ENCODE data around the gene PLBD1.

Gene PLBD1

DNA sequence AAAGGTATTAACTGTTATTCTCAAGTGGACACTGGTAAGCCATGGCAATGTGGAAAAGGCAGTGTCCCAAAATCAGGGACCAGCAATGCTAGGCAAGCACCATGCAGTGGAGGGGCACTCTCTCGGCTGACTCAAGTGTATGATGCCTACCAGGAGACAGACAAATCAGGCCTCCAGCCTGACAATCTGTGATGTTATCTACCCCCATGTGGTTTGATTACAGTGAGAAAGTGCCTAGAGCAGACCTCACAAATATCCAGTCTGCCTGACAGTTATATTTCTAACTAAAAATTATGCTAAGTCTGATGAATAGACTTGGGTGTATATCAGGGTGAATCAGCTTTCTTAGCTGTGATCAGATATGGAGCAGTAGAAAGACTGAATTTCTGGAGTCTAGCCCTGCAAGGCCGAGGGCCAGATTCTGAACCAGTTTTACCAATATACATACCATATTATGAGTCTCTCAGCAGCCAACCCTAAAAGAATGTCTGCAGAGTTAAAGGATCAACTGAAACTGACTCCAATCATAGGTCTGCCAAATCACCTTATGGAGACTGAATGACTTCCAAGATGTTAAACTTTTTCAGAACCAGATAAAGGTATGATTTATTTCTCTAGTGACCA, 3.2 kb downstream of the PLBD1 start:
- no peaks in the 10 kb centered on the region for H3K36me3 ChIP-seq (ENCODE audit: low read length)
- H4K20me1 ChIP-seq (ENCODE audit: low read depth, low read length): no peaks in the 10 kb centered on the region
- H3K4me3 ChIP-seq (ENCODE audit: insufficient read depth, low read length, poor library complexity, severe bottlenecking): no peak overlapping the region
- H3K27me3 ChIP-seq (ENCODE audit: low read length): no peaks in the 10 kb centered on the region
- TF ChIP-seq, protein P1, sequence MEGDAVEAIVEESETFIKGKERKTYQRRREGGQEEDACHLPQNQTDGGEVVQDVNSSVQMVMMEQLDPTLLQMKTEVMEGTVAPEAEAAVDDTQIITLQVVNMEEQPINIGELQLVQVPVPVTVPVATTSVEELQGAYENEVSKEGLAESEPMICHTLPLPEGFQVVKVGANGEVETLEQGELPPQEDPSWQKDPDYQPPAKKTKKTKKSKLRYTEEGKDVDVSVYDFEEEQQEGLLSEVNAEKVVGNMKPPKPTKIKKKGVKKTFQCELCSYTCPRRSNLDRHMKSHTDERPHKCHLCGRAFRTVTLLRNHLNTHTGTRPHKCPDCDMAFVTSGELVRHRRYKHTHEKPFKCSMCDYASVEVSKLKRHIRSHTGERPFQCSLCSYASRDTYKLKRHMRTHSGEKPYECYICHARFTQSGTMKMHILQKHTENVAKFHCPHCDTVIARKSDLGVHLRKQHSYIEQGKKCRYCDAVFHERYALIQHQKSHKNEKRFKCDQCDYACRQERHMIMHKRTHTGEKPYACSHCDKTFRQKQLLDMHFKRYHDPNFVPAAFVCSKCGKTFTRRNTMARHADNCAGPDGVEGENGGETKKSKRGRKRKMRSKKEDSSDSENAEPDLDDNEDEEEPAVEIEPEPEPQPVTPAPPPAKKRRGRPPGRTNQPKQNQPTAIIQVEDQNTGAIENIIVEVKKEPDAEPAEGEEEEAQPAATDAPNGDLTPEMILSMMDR (IDR thresholded peaks at IDR 0.05; ENCODE audit: insufficient read depth, low read length, poor library complexity, severe bottlenecking): no peak
- no peak for TF ChIP-seq EZH2phosphoT487 (conservative IDR thresholded peaks at IDR 0.05; ENCODE audit: low read length)
- H3K27ac ChIP-seq (ENCODE audit: low read depth, low read length): no peak overlapping the region
- H3K79me2 ChIP-seq (ENCODE audit: insufficient read depth, low read length): no peaks in the 10 kb centered on the region
- H3K9me3 ChIP-seq (ENCODE audit: insufficient read depth, low read length): no peaks in the 10 kb centered on the region
- H3K4me2 ChIP-seq (ENCODE audit: low read depth, low read length, poor library complexity, severe bottlenecking): no peak overlapping the region
- no peaks in the 10 kb centered on the region for H3F3A ChIP-seq (ENCODE audit: insufficient read depth)
- H3K9me2 ChIP-seq (replicated peaks; ENCODE audit: insufficient read depth, low read length): no peaks in the 10 kb centered on the region
- H3K9ac ChIP-seq (ENCODE audit: low read length): no peak overlapping the region
- no peak overlapping the region for H2AFZ ChIP-seq (ENCODE audit: low read depth, low read length, severe bottlenecking)

DNA sequence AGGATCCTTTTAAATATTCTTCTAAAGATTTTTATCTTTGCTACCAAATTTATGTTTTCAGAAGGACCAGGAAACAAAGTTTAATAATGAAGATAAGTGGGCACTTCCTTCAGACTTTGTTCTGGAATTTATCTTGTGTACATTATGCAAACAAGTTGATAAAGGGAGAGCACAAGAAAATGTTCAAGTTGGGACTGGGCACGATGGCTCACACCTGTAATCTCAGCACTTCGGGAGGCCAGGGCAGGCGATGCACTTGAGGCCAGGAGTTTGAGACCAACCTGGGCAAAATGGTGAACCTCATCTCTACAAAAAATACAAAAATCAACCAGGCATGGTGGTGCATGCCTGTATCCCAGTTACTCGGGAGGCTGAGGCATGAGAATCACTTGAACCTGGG, 4.6 kb downstream of the PLBD1 start:
- Histone ChIP-seq H3K79me2 (ENCODE audit: insufficient read depth, low read length) (no peaks in the 10 kb centered on the region), H3K9ac (ENCODE audit: low read length) (no peak overlapping the region), H3K36me3 (ENCODE audit: low read length) (no peaks in the 10 kb centered on the region), H3K27ac (ENCODE audit: low read depth, low read length) (no peak overlapping the region), H2AFZ (ENCODE audit: low read depth, low read length, severe bottlenecking) (no peak overlapping the region), H3K9me3 (ENCODE audit: insufficient read depth, low read length) (no peaks in the 10 kb centered on the region), H4K20me1 (ENCODE audit: low read depth, low read length) (no peaks in the 10 kb centered on the region), H3K9me2 (replicated peaks; ENCODE audit: insufficient read depth, low read length) (no peaks in the 10 kb centered on the region), H3F3A (ENCODE audit: insufficient read depth) (no peaks in the 10 kb centered on the region), H3K4me3 (ENCODE audit: insufficient read depth, low read length, poor library complexity, severe bottlenecking) (no peak overlapping the region), H3K27me3 (ENCODE audit: low read length) (no peaks in the 10 kb centered on the region), H3K4me2 (ENCODE audit: low read depth, low read length, poor library complexity, severe bottlenecking) (no peak overlapping the region)
- TF ChIP-seq, protein P1 (IDR thresholded peaks at IDR 0.05; ENCODE audit: insufficient read depth, low read length, poor library complexity, severe bottlenecking): no peak
- TF ChIP-seq EZH2phosphoT487 (conservative IDR thresholded peaks at IDR 0.05; ENCODE audit: low read length): no peak

DNA sequence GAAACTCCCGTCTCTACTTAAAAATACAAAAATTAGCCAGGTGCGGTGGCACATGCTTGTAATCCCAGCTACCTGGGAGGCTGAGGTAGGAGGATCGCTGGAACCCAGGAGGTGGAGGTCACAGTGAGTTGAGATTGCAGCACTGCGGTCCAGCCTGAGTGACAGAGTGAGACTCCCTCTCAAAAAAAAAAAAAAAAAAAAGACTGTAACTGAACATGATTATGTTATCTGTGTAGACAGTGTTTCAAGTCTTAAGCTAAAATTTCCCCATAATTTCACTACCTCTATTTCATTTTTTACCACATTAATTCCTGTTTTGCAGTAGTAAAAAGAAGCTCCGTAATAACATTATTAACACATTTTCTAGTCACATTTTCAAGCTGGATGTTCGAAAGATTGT, 5.4 kb downstream of the PLBD1 start:
- Histone ChIP-seq H3K27me3 (ENCODE audit: low read length) (no peaks in the 10 kb centered on the region), H4K20me1 (ENCODE audit: low read depth, low read length) (no peaks in the 10 kb centered on the region), H3K9me3 (ENCODE audit: insufficient read depth, low read length) (no peaks in the 10 kb centered on the region), H2AFZ (ENCODE audit: low read depth, low read length, severe bottlenecking) (no peak overlapping the region), H3K9me2 (replicated peaks; ENCODE audit: insufficient read depth, low read length) (no peaks in the 10 kb centered on the region), H3K36me3 (ENCODE audit: low read length) (no peaks in the 10 kb centered on the region), H3K4me2 (ENCODE audit: low read depth, low read length, poor library complexity, severe bottlenecking) (no peak overlapping the region), H3K79me2 (ENCODE audit: insufficient read depth, low read length) (no peaks in the 10 kb centered on the region), H3K4me3 (ENCODE audit: insufficient read depth, low read length, poor library complexity, severe bottlenecking) (no peak overlapping the region), H3K9ac (ENCODE audit: low read length) (no peak overlapping the region), H3K27ac (ENCODE audit: low read depth, low read length) (no peak overlapping the region), H3F3A (ENCODE audit: insufficient read depth) (no peaks in the 10 kb centered on the region)
- TF ChIP-seq, protein P1 (IDR thresholded peaks at IDR 0.05; ENCODE audit: insufficient read depth, low read length, poor library complexity, severe bottlenecking): no peak
- no peak for TF ChIP-seq EZH2phosphoT487 (conservative IDR thresholded peaks at IDR 0.05; ENCODE audit: low read length)

Measured in SU-DHL-6 (cell line).